NCI-H69 (cell line): ENCODE data around the gene RNF103.
A peak's percentile ranks its signal among the peaks of the same experiment; 100 is the strongest.

Source experiments
- DNase-seq: peaks from one replicate; lab custom pipeline; 2025; lab: John Stamatoyannopoulos, UW

The RNF103 gene

GRCh38 chr2:86566158-86566820 lies 57.4 kb downstream of the RNF103 start:
- DNase-seq = peak; percentile 21

DNA sequence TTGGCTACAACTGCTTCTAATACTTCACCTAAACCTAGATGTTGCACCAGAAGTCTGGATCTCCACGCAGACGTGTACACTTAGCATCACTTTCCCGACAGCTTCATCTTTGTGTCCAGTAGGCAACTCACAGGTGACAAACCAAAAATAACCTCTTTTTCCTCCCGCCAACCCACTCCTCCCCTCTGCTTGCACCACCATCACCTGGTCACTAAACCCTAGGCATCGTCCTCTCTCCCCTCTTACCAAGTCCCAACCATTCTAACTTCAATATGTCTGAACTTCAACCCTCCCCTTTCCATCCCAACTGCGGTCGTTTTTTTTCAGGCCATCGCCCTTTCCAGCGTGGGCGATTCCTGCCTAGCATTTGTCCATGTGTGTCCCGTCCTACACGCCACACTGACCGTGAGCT lies 60.0 kb downstream of the RNF103 start:
- DNase-seq = no peak

DNA sequence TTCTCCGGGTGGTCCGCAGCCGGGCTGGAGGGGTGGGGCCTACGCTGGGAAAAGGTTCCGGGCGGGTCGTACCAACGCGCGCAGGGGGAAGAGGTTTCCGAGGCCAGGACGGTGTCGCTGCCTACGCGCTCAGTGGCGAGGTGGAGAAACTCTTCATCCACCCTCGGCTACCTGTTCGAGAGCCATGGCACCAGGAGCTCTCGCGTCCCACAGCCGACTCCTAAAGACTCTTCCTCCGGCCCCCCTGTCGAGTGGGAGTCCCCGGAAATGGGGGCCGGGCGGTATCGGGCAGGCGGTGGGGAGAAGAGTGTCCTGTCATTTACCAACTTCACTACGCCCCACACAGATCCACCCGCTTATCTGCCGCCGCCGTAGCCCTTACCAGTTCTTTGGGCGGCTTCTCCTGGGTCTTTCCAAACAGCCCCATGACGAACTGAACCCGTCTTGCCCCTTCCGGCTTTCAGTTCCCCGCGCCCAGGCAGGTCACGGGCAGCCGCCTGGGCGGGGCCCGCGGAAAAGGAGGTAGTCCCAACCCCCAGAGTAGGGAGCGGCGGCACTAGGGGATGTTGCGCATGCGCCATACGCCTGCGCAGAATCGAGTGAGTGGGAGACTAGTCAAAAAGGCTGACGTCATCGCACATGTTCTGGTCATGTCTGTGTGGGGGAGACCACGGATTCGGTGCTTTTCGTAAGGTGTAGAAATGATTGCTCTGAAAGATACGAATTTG lies 60.6 kb downstream of the RNF103 start, which contains the start of gene CHMP3:
CHMP3 (minus strand) TSS at position 522 of the 728 bp plus-strand sequence; CDS start at position 427, 95 bp downstream.
- DNase-seq = peak; percentile 95

DNA sequence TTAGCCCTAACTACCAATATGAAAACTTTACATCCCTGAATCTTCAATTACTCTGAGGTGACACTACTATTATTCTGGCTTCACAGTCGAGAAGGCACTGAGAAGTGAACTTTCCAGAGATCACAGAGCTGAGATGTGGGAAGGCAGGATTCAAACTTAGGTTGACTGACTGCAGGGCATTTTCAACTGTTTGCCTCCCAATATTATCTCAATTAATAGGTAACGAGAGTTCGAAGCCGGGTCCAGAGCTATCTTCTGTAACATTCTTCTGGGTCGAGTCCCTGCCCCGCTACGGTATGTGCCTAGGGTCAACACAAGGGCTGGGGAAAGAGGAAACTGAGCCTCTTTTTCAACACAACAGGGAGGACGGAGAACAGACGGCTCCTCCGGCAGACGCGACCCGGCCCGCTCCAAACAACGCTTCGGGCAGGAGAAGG lies 61.2 kb downstream of the RNF103 start:
- no peak for DNase-seq

- no peak for DNase-seq
Measured at GRCh38 chr2:86557836-86558235, 65.8 kb downstream of the RNF103 start.

DNA sequence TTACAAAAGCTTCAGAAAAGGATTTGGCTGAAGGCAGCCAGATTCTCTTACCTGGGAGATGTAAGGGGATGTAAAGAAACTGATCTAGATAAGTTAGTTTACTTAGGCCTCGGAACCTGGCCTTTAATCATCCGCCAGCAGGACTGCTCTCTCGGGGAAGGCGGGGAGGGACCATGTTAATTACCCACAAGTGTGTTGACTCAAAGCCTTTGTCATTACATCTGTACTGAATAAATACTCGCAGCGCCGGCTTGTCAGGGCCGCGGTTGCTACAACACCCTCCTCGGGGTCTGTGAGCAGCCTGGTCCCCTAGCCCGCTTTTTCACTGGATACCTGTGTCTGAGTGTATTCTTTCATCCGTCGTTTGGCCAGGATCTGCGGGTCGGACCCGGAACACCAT lies 67.2 kb downstream of the RNF103 start:
- no peak for DNase-seq
